ENCODE data around the gene CHRD. TPM values are rescaled to one million over a fixed set of nuclear protein-coding genes. Genes with fewer than 3 reads are reported as not detected.
"Not testable (repeated sequence)": the region's sequence is repeated elsewhere in the genome, so short reads cannot be mapped to it uniquely, and the experiment has no call there.

CHRD gene
- total and polyA plus RNA-seq, 4 donors: 0.38 to 46.5 (median 12.0) TPM

DNA sequence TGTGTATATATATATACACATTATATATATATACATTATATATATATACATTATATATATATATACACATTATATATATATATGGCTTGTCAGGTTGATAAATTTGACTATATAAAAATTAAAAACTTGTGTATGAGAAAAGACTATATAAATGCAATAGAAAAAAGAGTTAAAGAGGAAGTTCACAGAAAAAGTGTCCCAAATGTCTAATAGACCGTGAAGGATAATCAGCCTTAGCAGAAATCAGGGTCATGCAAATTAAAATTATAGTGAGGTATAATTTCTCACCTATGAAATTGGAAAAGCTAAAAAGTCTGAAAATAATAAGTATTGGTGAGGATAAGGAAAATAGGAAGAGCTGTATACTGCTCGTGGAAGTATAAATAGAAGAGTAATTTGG, 51.1 kb downstream of the CHRD start:
- no peaks in the 10 kb centered on the region for H3K9me3 ChIP-seq (ENCODE audit: control insufficient read depth, low read length)
- 88 to 94% methylated on average over 2 of the region's 2 CpGs for WGBS, 2 donors
- H3K27ac ChIP-seq (ENCODE audit: low read depth in 1 of 2, low read length in 2 of 2): no peak overlapping the region
- H3K4me1 ChIP-seq (ENCODE audit: control insufficient read depth in 1 of 2, insufficient read depth in 2 of 2, low read length in 2 of 2): peaks cover 0 to 2% of the 10 kb centered on the region in 2 donors
- H3K27me3 ChIP-seq (ENCODE audit: control insufficient read depth in 1 of 2, insufficient read depth in 2 of 2, low read length in 1 of 2): no peaks in the 10 kb centered on the region
- no peaks in the 10 kb centered on the region for H3K36me3 ChIP-seq (ENCODE audit: control insufficient read depth in 1 of 2, insufficient read depth in 2 of 2, low read length in 1 of 2)
- no peak for DNase-seq
- H3K4me3 ChIP-seq (ENCODE audit: low read length in 2 of 2): no peak overlapping the region
- ATAC-seq (ENCODE audit: low FRiP score): no peak
- intact Hi-C loops (cut with DNase I): no loop called here

DNA sequence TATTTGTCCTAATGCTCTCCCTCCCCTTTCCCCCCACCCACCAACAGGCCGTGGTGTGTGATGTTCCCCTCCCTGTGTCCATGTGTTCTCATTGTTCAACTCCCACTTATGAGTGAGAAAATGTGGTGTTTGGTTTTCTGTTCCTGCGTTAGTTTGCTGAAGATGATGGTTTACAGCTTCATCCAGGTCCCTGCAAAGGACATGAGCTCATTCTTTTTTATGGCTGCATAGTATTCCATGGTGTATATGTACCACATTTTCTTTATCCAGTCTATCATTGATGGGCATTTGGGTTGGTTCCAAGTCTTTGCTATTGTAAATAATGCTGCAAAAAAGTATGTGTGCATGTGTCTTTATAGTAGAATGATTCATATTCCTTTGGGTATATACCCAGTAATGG, 53.3 kb downstream of the CHRD start:
- intact Hi-C loops (cut with DNase I); H3K36me3 ChIP-seq (ENCODE audit: control insufficient read depth in 1 of 2, insufficient read depth in 2 of 2, low read length in 1 of 2); H3K27me3 ChIP-seq (ENCODE audit: control insufficient read depth in 1 of 2, insufficient read depth in 2 of 2, low read length in 1 of 2); ATAC-seq (ENCODE audit: low FRiP score); H3K27ac ChIP-seq (ENCODE audit: low read depth in 1 of 2, low read length in 2 of 2); H3K4me1 ChIP-seq (ENCODE audit: control insufficient read depth in 1 of 2, insufficient read depth in 2 of 2, low read length in 2 of 2); H3K9me3 ChIP-seq (ENCODE audit: control insufficient read depth, low read length); DNase-seq; H3K4me3 ChIP-seq (ENCODE audit: low read length in 2 of 2): not testable (repeated sequence)
- 79 to 85% methylated on average over 2 of the region's 2 CpGs for WGBS, 2 donors

DNA sequence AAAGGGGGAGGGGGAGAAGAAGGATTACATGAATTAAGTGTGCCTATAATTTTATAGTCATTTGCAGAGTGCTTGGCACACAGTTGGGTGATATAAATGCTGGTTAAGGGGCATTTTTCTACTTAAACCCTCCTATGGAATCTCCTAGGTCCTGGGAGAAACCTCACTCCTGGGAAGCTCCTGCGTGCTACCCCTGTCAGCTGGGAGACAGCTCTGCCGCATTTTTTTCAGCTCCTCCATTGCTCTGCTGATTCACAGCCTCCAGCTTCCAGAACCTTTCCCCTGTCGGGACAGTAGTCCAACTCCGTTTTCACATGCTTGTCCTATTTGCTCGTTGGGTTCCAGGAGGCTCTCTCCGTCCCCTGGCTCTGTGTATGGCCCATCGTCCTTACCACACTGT, 59.2 kb downstream of the CHRD start:
- H3K27me3 ChIP-seq (ENCODE audit: control insufficient read depth in 1 of 2, insufficient read depth in 2 of 2, low read length in 1 of 2): no peaks in the 10 kb centered on the region
- no peak overlapping the region for H3K27ac ChIP-seq (ENCODE audit: low read depth in 1 of 2, low read length in 2 of 2)
- DNase-seq: peak in 1 of 2 donors; percentile 13
- WGBS, 2 donors: 66 to 68% methylated on average over 7 of the region's 7 CpGs
- H3K36me3 ChIP-seq (ENCODE audit: control insufficient read depth in 1 of 2, insufficient read depth in 2 of 2, low read length in 1 of 2): no peaks in the 10 kb centered on the region
- no peak for ATAC-seq (ENCODE audit: low FRiP score)
- H3K4me3 ChIP-seq (ENCODE audit: low read length in 2 of 2): no peak overlapping the region
- no peaks in the 10 kb centered on the region for H3K4me1 ChIP-seq (ENCODE audit: control insufficient read depth in 1 of 2, insufficient read depth in 2 of 2, low read length in 2 of 2)
- intact Hi-C loops (cut with DNase I): no loop called here
- H3K9me3 ChIP-seq (ENCODE audit: control insufficient read depth, low read length): peaks cover 3% of the 10 kb centered on the region

Other genes with a start within 250 kb of the CHRD start
- 10 to 100 TPM; 32.2 to 32.9 TPM for gene EIF2B5, start 244.7 kb upstream of the CHRD start, total RNA-seq
- gene EIF2B5, start 244.7 kb upstream of the CHRD start, polyA plus RNA-seq: 10 to 100 TPM; 24.3 to 53.1 TPM
- gene DVL3, start 224.7 kb upstream of the CHRD start, total RNA-seq: 10 to 100 TPM; 66.7 to 77.1 TPM
- 10 to 100 TPM; 13.5 to 55.6 TPM for gene DVL3, start 224.7 kb upstream of the CHRD start, polyA plus RNA-seq
- gene AP2M1, start 205.2 kb upstream of the CHRD start, total RNA-seq: 100 to 1,000 TPM; 249 to 250 TPM
- 100 to 1,000 TPM; 234 to 237 TPM for gene AP2M1, start 205.2 kb upstream of the CHRD start, polyA plus RNA-seq
- gene ABCF3, start 193.9 kb upstream of the CHRD start, total RNA-seq: 10 to 100 TPM; 44.1 to 57.1 TPM
- 10 to 100 TPM; 30.1 to 75.6 TPM for gene ABCF3, start 193.9 kb upstream of the CHRD start, polyA plus RNA-seq
- not detected for gene VWA5B2, start 150.5 kb upstream of the CHRD start, total RNA-seq
- gene VWA5B2, start 150.5 kb upstream of the CHRD start, polyA plus RNA-seq: under 1 TPM in 1 of 2 donors, not detected in 1; 0.10 TPM
- 10 to 100 TPM; 19.4 to 23.9 TPM for gene ALG3, start 131.1 kb upstream of the CHRD start, total RNA-seq
- 10 to 100 TPM; 12.5 to 30.7 TPM for gene ALG3, start 131.1 kb upstream of the CHRD start, polyA plus RNA-seq
- gene EEF1AKMT4, start 130.4 kb upstream of the CHRD start, total RNA-seq: 1 to 10 TPM; 1.5 to 1.8 TPM
- gene EEF1AKMT4, start 130.4 kb upstream of the CHRD start, polyA plus RNA-seq: 1 to 10 TPM in 1 of 2 donors, under 1 TPM in 1; 0.41 to 3.0 TPM
- under 1 TPM; 0.26 to 0.36 TPM for gene CAMK2N2, start 118.5 kb upstream of the CHRD start, total RNA-seq
- not detected for gene CAMK2N2, start 118.5 kb upstream of the CHRD start, polyA plus RNA-seq
- gene ECE2, start 104.0 kb upstream of the CHRD start, total RNA-seq: not detected
- gene ECE2, start 104.0 kb upstream of the CHRD start, polyA plus RNA-seq: not detected
- gene PSMD2, start 80.8 kb upstream of the CHRD start, total RNA-seq: 100 to 1,000 TPM; 139 to 143 TPM
- gene PSMD2, start 80.8 kb upstream of the CHRD start, polyA plus RNA-seq: 100 to 1,000 TPM; 116 to 139 TPM
- 100 to 1,000 TPM; 234 to 285 TPM for gene EIF4G1, start 65.4 kb upstream of the CHRD start, total RNA-seq
- 100 to 1,000 TPM in 1 of 2 donors, 10 to 100 TPM in 1; 72.8 to 140 TPM for gene EIF4G1, start 65.4 kb upstream of the CHRD start, polyA plus RNA-seq
- gene FAM131A, start 42.5 kb upstream of the CHRD start, total RNA-seq: 10 to 100 TPM; 28.2 to 40.6 TPM
- gene FAM131A, start 42.5 kb upstream of the CHRD start, polyA plus RNA-seq: 10 to 100 TPM; 10.6 to 27.1 TPM
- gene CLCN2, start 18.4 kb upstream of the CHRD start, total RNA-seq: 1 to 10 TPM; 4.1 to 6.5 TPM
- 10 to 100 TPM in 1 of 2 donors, 1 to 10 TPM in 1; 4.3 to 14.5 TPM for gene CLCN2, start 18.4 kb upstream of the CHRD start, polyA plus RNA-seq
- gene POLR2H, start 18.3 kb upstream of the CHRD start, total RNA-seq: 10 to 100 TPM; 43.9 to 59.3 TPM
- 100 to 1,000 TPM in 1 of 2 donors, 10 to 100 TPM in 1; 55.3 to 151 TPM for gene POLR2H, start 18.3 kb upstream of the CHRD start, polyA plus RNA-seq
- 1 to 10 TPM in 1 of 2 donors, under 1 TPM in 1; 0.65 to 1.2 TPM for gene THPO, start 1.8 kb upstream of the CHRD start, total RNA-seq
- under 1 TPM; 0.15 to 0.75 TPM for gene THPO, start 1.8 kb upstream of the CHRD start, polyA plus RNA-seq
- gene EPHB3, start 181.7 kb downstream of the CHRD start, total RNA-seq: 1 to 10 TPM; 2.8 to 9.0 TPM
- gene EPHB3, start 181.7 kb downstream of the CHRD start, polyA plus RNA-seq: 1 to 10 TPM in 1 of 2 donors, under 1 TPM in 1; 0.50 to 3.9 TPM

Measured in aorta (tissue), 5 donors.